ENCODE results near the gene CFAP61. TPM values are rescaled to one million over a fixed set of nuclear protein-coding genes. Genes with fewer than 3 reads are reported as not detected.

CFAP61 gene
- polyA plus RNA-seq, 1 of the 3 experiments (the other 2 are of a cell fraction): 0.26 TPM

DNA sequence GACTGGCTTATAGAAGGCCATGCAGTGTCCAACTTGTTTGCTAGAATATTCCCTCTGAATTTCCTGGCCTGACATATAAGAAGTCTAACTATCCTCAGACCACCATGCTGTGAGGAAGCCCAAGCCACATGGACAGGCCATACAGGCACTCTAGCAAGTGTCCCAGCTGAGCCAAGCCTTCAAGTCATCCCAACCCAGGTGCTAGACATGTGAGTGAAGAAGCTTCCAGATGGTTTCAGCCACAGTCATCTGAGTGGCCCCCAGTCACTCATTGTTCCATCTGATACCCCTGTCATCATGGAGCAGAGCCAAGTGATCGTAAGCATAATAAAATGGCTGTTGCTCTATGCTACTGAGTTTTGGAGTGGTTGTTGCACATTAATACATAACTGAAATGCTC lies 269.6 kb downstream of the CFAP61 start:
- no peak overlapping the region for H3K4me3 ChIP-seq (ENCODE audit: low read depth in 2 of 2, low read length in 1 of 2)
- no peak overlapping the region for H3K27ac ChIP-seq (ENCODE audit: low read depth in 2 of 2, low read length in 1 of 2)
- H3K79me2 ChIP-seq (ENCODE audit: insufficient read depth): no peaks in the 10 kb centered on the region
- no peaks in the 10 kb centered on the region for H3K27me3 ChIP-seq (ENCODE audit: insufficient read depth)
- H3F3A ChIP-seq (replicated peaks; ENCODE audit: insufficient read depth): no peaks in the 10 kb centered on the region
- H3K4me1 ChIP-seq (ENCODE audit: control insufficient read depth in 1 of 2, insufficient read depth in 2 of 2, low read depth in 1 of 2, low read length in 1 of 2): peaks cover 0 to 4% of the 10 kb centered on the region in 2 experiments; a peak in 1 of 4 replicates
- H3K9me3 ChIP-seq: no peaks in the 10 kb centered on the region
- no peak for TF ChIP-seq SIN3A (IDR thresholded peaks at IDR 0.05; ENCODE audit: borderline replicate concordance, low read depth, low read length)
- no peak for TF ChIP-seq YY1 (IDR thresholded peaks at IDR 0.05; ENCODE audit: low read depth)
- TF ChIP-seq ZBTB33 (IDR thresholded peaks at IDR 0.05; ENCODE audit: borderline replicate concordance, low read depth): no peak
- TF ChIP-seq FOXM1 (IDR thresholded peaks at IDR 0.05; ENCODE audit: low read depth): no peak
- TF ChIP-seq POLR2AphosphoS5 (IDR thresholded peaks at IDR 0.05; ENCODE audit: low read depth, low read length): no peak
- TF ChIP-seq USF1 (IDR thresholded peaks at IDR 0.05; ENCODE audit: borderline replicate concordance, low read depth): no peak
- TF ChIP-seq JUND (IDR thresholded peaks at IDR 0.05): no peak
- TF ChIP-seq GABPA (IDR thresholded peaks at IDR 0.05; ENCODE audit: low read depth): no peak
- TF ChIP-seq, protein P1, sequence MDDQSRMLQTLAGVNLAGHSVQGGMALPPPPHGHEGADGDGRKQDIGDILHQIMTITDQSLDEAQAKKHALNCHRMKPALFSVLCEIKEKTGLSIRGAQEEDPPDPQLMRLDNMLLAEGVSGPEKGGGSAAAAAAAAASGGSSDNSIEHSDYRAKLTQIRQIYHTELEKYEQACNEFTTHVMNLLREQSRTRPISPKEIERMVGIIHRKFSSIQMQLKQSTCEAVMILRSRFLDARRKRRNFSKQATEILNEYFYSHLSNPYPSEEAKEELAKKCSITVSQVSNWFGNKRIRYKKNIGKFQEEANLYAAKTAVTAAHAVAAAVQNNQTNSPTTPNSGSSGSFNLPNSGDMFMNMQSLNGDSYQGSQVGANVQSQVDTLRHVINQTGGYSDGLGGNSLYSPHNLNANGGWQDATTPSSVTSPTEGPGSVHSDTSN (IDR thresholded peaks at IDR 0.05): no peak
- TF ChIP-seq TCF12 (IDR thresholded peaks at IDR 0.05): no peak
- no peak for TF ChIP-seq FOSL2 (IDR thresholded peaks at IDR 0.05; ENCODE audit: borderline replicate concordance, low read depth)
- no peak for TF ChIP-seq RXRA (IDR thresholded peaks at IDR 0.05; ENCODE audit: borderline replicate concordance, low read depth)
- TF ChIP-seq EP300 (IDR thresholded peaks at IDR 0.05; ENCODE audit: borderline replicate concordance in 1 of 2, low read depth in 1 of 2, low read length in 1 of 2): no peak
- TF ChIP-seq RAD21 (IDR thresholded peaks at IDR 0.05; ENCODE audit: low read length): no peak
- WGBS (ENCODE audit: low lambda C conversion rate): 29% methylated on average over 1 of the region's 1 CpG
- H3K9ac ChIP-seq: no peak overlapping the region
- H2AFZ ChIP-seq (ENCODE audit: low read depth): no peak overlapping the region
- ChIA-PET CTCF (interaction anchor here (1.2 kb wide), 1 partner anchor 38 kb away, joined by 3 read pairs; no protein-coding TSS in a partner anchor), POLR2A (no interaction called here)
- no peaks in the 10 kb centered on the region for H3K36me3 ChIP-seq (replicated peaks in 1 of 2; ENCODE audit: control insufficient read depth in 1 of 2, insufficient read depth in 2 of 2, low read length in 1 of 2)
- H3K4me2 ChIP-seq: no peak overlapping the region
- H3K9me2 ChIP-seq: no peaks in the 10 kb centered on the region
- no peaks in the 10 kb centered on the region for H4K20me1 ChIP-seq (ENCODE audit: insufficient read depth)
- DNase-seq: no peak

- H3K27ac ChIP-seq (ENCODE audit: low read depth in 2 of 2, low read length in 1 of 2): no peak overlapping the region
- no peaks in the 10 kb centered on the region for H4K20me1 ChIP-seq (ENCODE audit: insufficient read depth)
- H3K9me3 ChIP-seq: no peaks in the 10 kb centered on the region
- no peaks in the 10 kb centered on the region for H3K4me1 ChIP-seq (ENCODE audit: control insufficient read depth in 1 of 2, insufficient read depth in 2 of 2, low read depth in 1 of 2, low read length in 1 of 2)
- POLR2A ChIA-PET: no interaction called here
- H3K9ac ChIP-seq: no peak overlapping the region
- no peak for TF ChIP-seq CHD2 (IDR thresholded peaks at IDR 0.05; ENCODE audit: low read length, partially characterized antibody)
- TF ChIP-seq FOXM1 (IDR thresholded peaks at IDR 0.05; ENCODE audit: low read depth): no peak
- no peak for TF ChIP-seq FOSL2 (IDR thresholded peaks at IDR 0.05; ENCODE audit: borderline replicate concordance, low read depth)
- H3K27me3 ChIP-seq (ENCODE audit: insufficient read depth): no peaks in the 10 kb centered on the region
- H2AFZ ChIP-seq (ENCODE audit: low read depth): no peak overlapping the region
- no peaks in the 10 kb centered on the region for H3F3A ChIP-seq (replicated peaks; ENCODE audit: insufficient read depth)
- H3K79me2 ChIP-seq (ENCODE audit: insufficient read depth): no peaks in the 10 kb centered on the region
- CTCF ChIA-PET: no interaction called here
- DNase-seq: no peak
- H3K9me2 ChIP-seq: no peaks in the 10 kb centered on the region
- H3K4me2 ChIP-seq: no peak overlapping the region
- H3K4me3 ChIP-seq (ENCODE audit: low read depth in 2 of 2, low read length in 1 of 2): no peak overlapping the region
- H3K36me3 ChIP-seq (replicated peaks in 1 of 2; ENCODE audit: control insufficient read depth in 1 of 2, insufficient read depth in 2 of 2, low read length in 1 of 2): no peaks in the 10 kb centered on the region
- WGBS (ENCODE audit: low lambda C conversion rate): 20% methylated on average over 6 of the region's 6 CpGs
These were observed 270.6 kb downstream of the CFAP61 start for GRCh38 chr20:20322912-20323311.
